Central memory CD8-positive, alpha-beta T cell (primary cell): Measurements from ENCODE around the gene MLLT1.
A peak's percentile ranks its signal among the peaks of the same experiment; 100 is the strongest.
"Not testable (repeated sequence)": the region's sequence is repeated elsewhere in the genome, so short reads cannot be mapped to it uniquely, and the experiment has no call there.

Source experiments
- ATAC-seq: fragments of 150-1000 bp; cut with Tn5 transposase; replicated peaks from 2 replicates; pipeline ENCODE4 v1.10.0; 2022; ENCODE audit warnings: mild to moderate bottlenecking, moderate FRiP score, moderate number of reproducible peaks; ENCODE audit not compliant: poor library complexity, severe bottlenecking; ENCODE audit errors: extremely low read depth
- DNase-seq, 2 donors: peaks; one replicate each; pipeline ENCODE4 v3.0.0; 2021; ENCODE audit warnings: low spot score in 2 of 2
- H3K27ac Mint-ChIP-seq: one replicate; pipeline ENCODE4 v1.8.0; 2022; ENCODE audit warnings: low read depth, mild to moderate bottlenecking, moderate library complexity, mixed read lengths
- H3K27me3 Mint-ChIP-seq: one replicate; pipeline ENCODE4 v1.8.0; 2022; ENCODE audit warnings: mixed read lengths
- H3K36me3 Mint-ChIP-seq: one replicate; pipeline ENCODE4 v1.8.0; 2022; ENCODE audit warnings: mild to moderate bottlenecking, moderate library complexity, mixed read lengths; ENCODE audit not compliant: insufficient read depth
- H3K4me1 Mint-ChIP-seq: one replicate; pipeline ENCODE4 v1.8.0; 2022; ENCODE audit warnings: mixed read lengths
- H3K4me3 Mint-ChIP-seq: one replicate; pipeline ENCODE4 v1.8.0; 2022; ENCODE audit warnings: mild to moderate bottlenecking, moderate library complexity, mixed read lengths
- H3K9me3 Mint-ChIP-seq: one replicate; pipeline ENCODE4 v1.8.0; 2022; ENCODE audit warnings: mixed read lengths

The MLLT1 gene

DNA sequence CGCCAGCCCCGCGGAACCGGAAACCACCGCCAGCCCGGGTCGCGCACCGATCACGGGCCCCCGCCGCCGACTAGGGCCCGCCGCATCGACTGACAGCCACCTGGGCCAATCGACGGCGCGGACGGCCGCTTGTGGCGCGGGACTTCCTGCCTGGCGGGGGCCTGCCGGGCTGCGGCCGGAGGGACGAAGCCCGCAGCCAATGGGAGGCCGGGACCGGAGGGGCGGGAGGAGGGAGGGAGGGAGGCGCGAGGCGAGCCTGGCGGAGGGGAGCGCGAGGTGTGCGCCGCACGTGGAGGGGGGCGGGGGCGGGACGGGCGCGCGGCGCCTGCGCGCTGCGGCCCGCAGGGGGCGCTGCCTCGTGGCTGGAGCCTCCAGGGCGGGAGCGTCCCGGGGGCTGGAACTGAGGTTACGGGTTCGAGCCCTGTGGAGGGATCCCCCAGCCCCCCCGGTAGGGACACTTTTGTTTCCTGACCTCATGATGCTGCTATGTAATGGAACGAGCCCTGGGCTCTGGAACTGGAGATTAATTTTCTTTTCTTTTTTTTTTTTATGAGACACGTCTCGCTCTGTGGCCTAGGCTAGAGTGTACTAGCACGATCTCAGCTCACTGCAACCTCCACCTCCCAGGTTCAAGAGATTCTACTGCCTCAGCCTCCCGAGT lies at the start of gene MLLT1:
MLLT1 (minus strand) TSS at position 45 of the 661 bp plus-strand sequence. CDS start 191 bp downstream, outside the sequence.
- Mint-ChIP-seq H3K4me1 (peaks cover 42% of the 10 kb centered on the region), H3K36me3 (peaks cover 21% of the 10 kb centered on the region), H3K9me3 (no peaks in the 10 kb centered on the region), H3K27me3 (no peaks in the 10 kb centered on the region), H3K27ac (peak within 1 kb of the TSS; percentile 95), H3K4me3 (peak within 1 kb of the TSS; percentile 87)
- DNase-seq (peak; percentile 85 to 86), ATAC-seq (peak; percentile 90)

DNA sequence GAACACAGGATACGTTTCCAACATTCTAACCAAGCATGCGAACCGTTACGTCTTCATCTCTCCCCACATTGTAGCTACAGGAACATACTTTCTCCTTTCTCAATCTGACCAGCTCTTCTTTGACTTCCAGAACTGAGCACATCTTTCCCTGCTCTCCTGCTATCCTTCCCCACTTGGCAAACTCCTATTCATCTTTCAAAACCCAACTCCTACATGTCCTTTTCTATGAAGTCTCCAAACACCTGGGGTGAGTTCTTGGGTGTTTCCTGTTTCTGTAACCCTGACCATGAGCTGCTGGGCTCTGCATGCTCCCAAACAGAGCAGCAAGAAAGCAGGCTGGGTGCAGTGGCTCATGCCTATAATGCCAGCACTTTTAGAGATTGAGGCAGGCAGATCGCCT lies 47.0 kb upstream of the MLLT1 start:
- Mint-ChIP-seq H3K9me3 (no peaks in the 10 kb centered on the region), H3K4me1 (peaks cover 10% of the 10 kb centered on the region), H3K36me3 (no peaks in the 10 kb centered on the region), H3K27me3 (no peaks in the 10 kb centered on the region), H3K4me3 (no peak overlapping the region), H3K27ac (peak overlapping the region; percentile 44)
- no peak for ATAC-seq
- DNase-seq: no peak

- no peaks in the 10 kb centered on the region for H3K9me3 Mint-ChIP-seq
- no peaks in the 10 kb centered on the region for H3K27me3 Mint-ChIP-seq
- ATAC-seq (no peak), DNase-seq (no peak)
- no peak overlapping the region for H3K4me3 Mint-ChIP-seq
- H3K36me3 Mint-ChIP-seq: no peaks in the 10 kb centered on the region
- H3K27ac Mint-ChIP-seq: no peak overlapping the region
- H3K4me1 Mint-ChIP-seq: peaks cover 10% of the 10 kb centered on the region
These were observed 45.8 kb upstream of the MLLT1 start for GRCh38 chr19:6325614-6326013.

DNA sequence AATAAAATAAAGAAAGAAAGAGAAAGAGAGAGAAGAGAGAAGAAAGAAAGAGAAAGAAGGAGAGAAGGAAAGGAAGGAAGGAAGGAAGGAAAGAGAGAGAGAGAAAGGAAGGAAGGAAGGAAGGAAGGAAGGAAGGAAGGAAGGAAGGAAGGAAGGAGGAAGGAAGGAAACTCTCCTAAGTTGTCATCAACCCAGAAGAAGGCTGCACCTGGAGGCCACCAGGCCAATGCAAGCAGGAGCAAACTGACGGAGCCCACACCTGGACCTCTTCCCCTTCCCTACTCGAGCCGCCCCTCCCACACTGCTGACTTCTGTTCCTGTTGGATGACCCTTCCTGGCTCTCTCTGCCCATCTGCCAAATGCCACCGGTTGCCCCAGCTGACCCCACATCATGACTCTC lies 45.0 kb upstream of the MLLT1 start:
- DNase-seq (no peak), ATAC-seq (no peak)
- Mint-ChIP-seq H3K4me3 (no peak overlapping the region), H3K27me3 (no peaks in the 10 kb centered on the region), H3K27ac (peak overlapping the region; percentile 77), H3K9me3 (no peaks in the 10 kb centered on the region), H3K36me3 (no peaks in the 10 kb centered on the region), H3K4me1 (peaks cover 10% of the 10 kb centered on the region)

GRCh38 chr19:6322284-6322683 lies 42.5 kb upstream of the MLLT1 start:
- H3K4me3 Mint-ChIP-seq: no peak overlapping the region
- H3K27me3 Mint-ChIP-seq: no peaks in the 10 kb centered on the region
- H3K27ac Mint-ChIP-seq: no peak overlapping the region
- H3K9me3 Mint-ChIP-seq: no peaks in the 10 kb centered on the region
- peaks cover 10% of the 10 kb centered on the region for H3K4me1 Mint-ChIP-seq
- no peak for ATAC-seq
- DNase-seq: no peak
- peaks cover 2% of the 10 kb centered on the region for H3K36me3 Mint-ChIP-seq

GRCh38 chr19:6319376-6319775 lies 39.6 kb upstream of the MLLT1 start:
- no peak overlapping the region for H3K4me3 Mint-ChIP-seq
- H3K27ac Mint-ChIP-seq: no peak overlapping the region
- H3K36me3 Mint-ChIP-seq: peaks cover 2% of the 10 kb centered on the region
- no peak for ATAC-seq
- peaks cover under 1% of the 10 kb centered on the region for H3K4me1 Mint-ChIP-seq
- H3K9me3 Mint-ChIP-seq: no peaks in the 10 kb centered on the region
- no peak for DNase-seq
- no peaks in the 10 kb centered on the region for H3K27me3 Mint-ChIP-seq

GRCh38 chr19:6318772-6319171 lies 39.0 kb upstream of the MLLT1 start:
- Mint-ChIP-seq H3K27me3 (no peaks in the 10 kb centered on the region), H3K27ac (no peak overlapping the region), H3K9me3 (no peaks in the 10 kb centered on the region), H3K36me3 (peaks cover 2% of the 10 kb centered on the region), H3K4me3 (no peak overlapping the region), H3K4me1 (no peaks in the 10 kb centered on the region)
- no peak for DNase-seq
- ATAC-seq: no peak

DNA sequence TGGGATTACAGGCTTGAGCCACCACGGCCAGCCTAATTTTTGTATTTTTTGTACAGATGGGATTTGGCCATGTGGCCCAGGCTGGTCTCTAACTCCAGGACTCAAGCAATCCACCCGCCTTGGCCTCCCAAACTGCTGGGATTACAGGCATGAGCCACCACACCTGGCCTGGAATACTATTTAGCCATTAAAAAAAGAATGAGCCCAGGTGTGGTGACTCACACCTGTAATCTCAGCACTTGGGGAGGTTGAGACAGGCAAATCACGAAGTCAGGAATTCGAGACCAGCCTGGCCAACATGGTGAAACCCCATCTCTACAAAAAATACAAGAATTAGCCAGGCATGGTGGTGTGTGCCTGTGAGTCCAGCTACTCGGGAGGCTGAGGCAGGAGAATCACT lies 35.9 kb upstream of the MLLT1 start:
- H3K27ac Mint-ChIP-seq, H3K9me3 Mint-ChIP-seq, H3K4me3 Mint-ChIP-seq, H3K27me3 Mint-ChIP-seq, H3K36me3 Mint-ChIP-seq, H3K4me1 Mint-ChIP-seq, ATAC-seq, DNase-seq: not testable (repeated sequence)

DNA sequence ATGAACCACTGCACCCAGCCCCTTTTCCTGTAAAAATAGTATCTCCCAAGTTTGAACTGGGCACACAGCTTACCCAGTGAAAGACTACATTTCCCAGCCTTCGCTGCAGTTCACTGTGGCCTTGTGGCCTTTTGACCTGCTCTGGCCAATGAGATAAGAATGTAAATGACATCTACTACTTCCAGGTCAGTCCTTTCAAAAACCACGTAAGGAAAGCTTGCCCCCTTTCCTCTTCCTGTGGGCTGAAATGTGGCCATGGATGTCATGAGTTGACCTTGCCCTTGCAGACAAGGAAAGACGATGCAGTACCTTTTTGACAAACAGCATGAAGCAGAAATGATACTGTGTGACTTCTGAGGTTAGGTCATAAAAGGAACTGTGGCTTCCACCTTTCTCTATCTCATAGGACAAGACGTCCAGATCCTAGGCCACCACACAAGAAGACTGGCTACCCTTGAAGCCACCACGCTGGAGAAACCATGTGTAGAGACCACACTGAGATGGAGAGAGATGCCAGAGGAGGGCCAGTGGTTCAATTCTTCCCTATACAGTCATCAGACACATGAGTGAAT lies 33.7 kb upstream of the MLLT1 start:
- H3K4me1 Mint-ChIP-seq: no peaks in the 10 kb centered on the region
- ATAC-seq: no peak
- H3K27ac Mint-ChIP-seq: no peak overlapping the region
- H3K27me3 Mint-ChIP-seq: peaks cover 11% of the 10 kb centered on the region
- DNase-seq: no peak
- no peaks in the 10 kb centered on the region for H3K9me3 Mint-ChIP-seq
- H3K4me3 Mint-ChIP-seq: no peak overlapping the region
- peaks cover 2% of the 10 kb centered on the region for H3K36me3 Mint-ChIP-seq

GRCh38 chr19:6312018-6312417 lies 32.2 kb upstream of the MLLT1 start:
- ATAC-seq (no peak), DNase-seq (no peak)
- no peaks in the 10 kb centered on the region for H3K4me1 Mint-ChIP-seq
- peaks cover 2% of the 10 kb centered on the region for H3K36me3 Mint-ChIP-seq
- H3K4me3 Mint-ChIP-seq: no peak overlapping the region
- H3K27ac Mint-ChIP-seq: no peak overlapping the region
- no peaks in the 10 kb centered on the region for H3K9me3 Mint-ChIP-seq
- H3K27me3 Mint-ChIP-seq: peaks cover 11% of the 10 kb centered on the region

DNA sequence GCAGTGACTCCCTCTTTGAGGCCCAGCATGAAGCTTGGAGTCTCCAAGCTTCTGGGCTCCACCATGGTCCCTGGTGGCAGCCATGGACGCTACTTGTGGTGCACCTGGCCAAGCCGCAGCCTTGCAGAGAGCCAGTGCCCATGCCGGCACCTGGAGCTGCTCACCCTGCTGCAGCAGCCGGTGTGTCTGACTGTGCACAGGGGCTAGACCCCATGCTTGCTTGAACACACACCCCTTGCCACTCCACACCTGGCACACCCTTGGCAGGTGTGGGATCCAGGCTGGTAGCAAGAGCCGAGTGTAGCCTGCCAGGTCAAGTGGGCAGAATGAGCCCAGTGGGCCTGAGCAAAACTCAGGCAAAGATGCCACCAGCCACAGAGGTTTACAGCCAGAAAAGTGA lies 18.6 kb upstream of the MLLT1 start:
- no peak overlapping the region for H3K4me3 Mint-ChIP-seq
- H3K36me3 Mint-ChIP-seq: no peaks in the 10 kb centered on the region
- no peaks in the 10 kb centered on the region for H3K9me3 Mint-ChIP-seq
- no peaks in the 10 kb centered on the region for H3K27me3 Mint-ChIP-seq
- H3K27ac Mint-ChIP-seq: no peak overlapping the region
- H3K4me1 Mint-ChIP-seq: no peaks in the 10 kb centered on the region
- no peak for ATAC-seq
- no peak for DNase-seq

- H3K36me3 Mint-ChIP-seq: no peaks in the 10 kb centered on the region
- no peak overlapping the region for H3K27ac Mint-ChIP-seq
- H3K4me1 Mint-ChIP-seq: no peaks in the 10 kb centered on the region
- ATAC-seq: no peak
- no peak overlapping the region for H3K4me3 Mint-ChIP-seq
- no peaks in the 10 kb centered on the region for H3K27me3 Mint-ChIP-seq
- DNase-seq: no peak
- H3K9me3 Mint-ChIP-seq: no peaks in the 10 kb centered on the region
These were observed 17.4 kb upstream of the MLLT1 start for GRCh38 chr19:6297202-6297601.

- H3K9me3 Mint-ChIP-seq: peaks cover 16% of the 10 kb centered on the region
- no peak overlapping the region for H3K27ac Mint-ChIP-seq
- no peak for ATAC-seq
- H3K4me3 Mint-ChIP-seq: no peak overlapping the region
- no peaks in the 10 kb centered on the region for H3K36me3 Mint-ChIP-seq
- DNase-seq: no peak
- H3K27me3 Mint-ChIP-seq: no peaks in the 10 kb centered on the region
- H3K4me1 Mint-ChIP-seq: no peaks in the 10 kb centered on the region
These were observed 12.2 kb upstream of the MLLT1 start for GRCh38 chr19:6292006-6292405.
